Measurements from ENCODE around the gene PRKAG2. TPM values are rescaled to one million over a fixed set of nuclear protein-coding genes. Genes with fewer than 3 reads are reported as not detected.
A peak's percentile ranks its signal among the peaks of the same experiment; 100 is the strongest.
"Not testable (repeated sequence)": the region's sequence is repeated elsewhere in the genome, so short reads cannot be mapped to it uniquely, and the experiment has no call there.

PRKAG2 gene
- total RNA-seq, 1 donor from 2014 or later = 14.2 TPM

- DNase-seq = no peak
These were observed 290.2 kb downstream of the PRKAG2 start for GRCh38 chr7:151586531-151587260.

DNA sequence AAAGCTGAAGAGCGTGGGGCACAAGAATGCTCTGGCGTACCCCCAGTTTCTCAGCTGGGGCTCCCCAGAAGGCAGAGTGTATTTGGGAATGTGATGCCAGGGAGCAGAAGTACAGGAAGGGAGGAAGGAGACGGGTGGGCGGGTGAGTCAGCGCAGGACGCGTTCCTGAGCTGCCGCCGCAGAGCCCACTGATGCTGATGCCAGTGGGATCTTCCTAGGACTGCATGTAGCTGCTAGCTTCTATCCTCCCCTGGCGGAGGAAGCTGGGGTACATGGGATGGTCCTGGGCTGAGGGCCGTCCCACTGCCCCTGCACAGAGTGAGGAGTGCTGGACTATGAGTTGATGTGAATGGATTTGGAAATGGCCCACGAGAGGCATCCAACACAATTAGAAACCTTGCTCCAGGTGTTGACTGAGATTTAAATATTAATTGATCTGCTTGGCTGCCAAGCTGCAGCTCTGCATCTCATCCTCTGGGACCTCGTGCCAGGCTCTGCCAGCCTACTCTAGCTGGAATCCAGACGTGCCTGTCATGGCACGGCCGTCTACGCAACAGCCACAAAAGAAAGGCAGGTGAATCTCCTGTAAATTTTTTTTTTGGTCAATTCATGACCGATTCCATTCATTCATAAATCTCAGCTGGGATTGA, 291.0 kb downstream of the PRKAG2 start:
- no peak for DNase-seq

DNA sequence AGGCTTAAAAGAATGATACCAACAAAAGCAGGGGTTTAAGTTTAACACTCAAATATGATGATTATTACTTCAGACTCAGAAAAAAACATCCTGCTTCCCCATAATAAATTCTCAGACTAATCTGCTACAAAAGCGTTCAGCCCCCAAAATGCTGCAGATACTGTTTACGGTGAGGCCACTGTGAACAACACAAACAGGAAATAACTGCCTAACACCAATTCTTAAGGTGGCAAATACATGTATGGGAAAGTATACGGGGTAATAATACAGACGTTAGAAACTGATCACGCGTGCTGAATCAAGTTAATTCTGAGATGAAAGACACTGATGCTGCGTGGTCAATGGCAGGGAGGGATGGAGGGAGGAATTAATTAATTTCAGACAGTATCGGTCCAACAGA, 295.2 kb downstream of the PRKAG2 start:
- no peak for DNase-seq

- no peak for DNase-seq
These were observed 297.3 kb downstream of the PRKAG2 start for GRCh38 chr7:151579644-151580043.

DNA sequence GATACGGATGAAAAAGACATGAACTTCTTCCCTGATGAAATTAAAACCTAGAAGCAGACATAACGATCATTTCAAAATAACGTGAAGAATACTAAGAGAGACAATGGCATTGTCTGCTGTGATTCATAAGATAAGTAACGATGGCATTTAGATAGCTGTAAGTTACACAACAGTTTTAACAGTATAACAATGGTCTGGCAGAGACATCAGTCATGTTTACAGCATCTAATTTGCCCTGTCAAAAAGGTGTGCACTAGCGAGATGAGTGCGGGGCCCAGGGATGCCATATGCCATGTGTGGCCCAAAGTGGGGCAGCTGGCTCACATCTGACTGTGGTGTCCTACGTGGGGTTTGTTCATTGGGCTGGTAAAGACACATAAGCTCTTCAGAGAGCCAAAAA, 301.5 kb downstream of the PRKAG2 start:
- no peak for DNase-seq

DNA sequence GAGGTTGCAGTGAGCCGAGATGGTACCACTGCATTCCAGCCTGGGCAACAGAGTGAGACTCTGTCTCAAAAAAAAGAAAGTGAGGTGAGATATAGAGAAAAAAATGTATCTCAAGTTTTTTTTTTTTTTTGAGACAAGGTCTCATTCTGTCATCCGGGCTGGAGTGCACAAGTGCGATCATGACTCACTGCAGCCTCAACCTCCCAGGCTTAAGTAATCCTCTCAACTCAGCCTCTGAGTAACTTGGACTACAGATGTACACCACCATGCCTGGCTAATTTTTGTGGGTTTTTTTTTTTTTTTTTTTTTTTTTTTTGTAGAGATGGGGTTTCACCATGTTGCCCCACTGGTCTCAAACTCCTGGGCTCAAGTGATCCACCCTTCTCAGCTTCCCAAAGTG, 303.9 kb downstream of the PRKAG2 start:
- not testable (repeated sequence) for DNase-seq

DNA sequence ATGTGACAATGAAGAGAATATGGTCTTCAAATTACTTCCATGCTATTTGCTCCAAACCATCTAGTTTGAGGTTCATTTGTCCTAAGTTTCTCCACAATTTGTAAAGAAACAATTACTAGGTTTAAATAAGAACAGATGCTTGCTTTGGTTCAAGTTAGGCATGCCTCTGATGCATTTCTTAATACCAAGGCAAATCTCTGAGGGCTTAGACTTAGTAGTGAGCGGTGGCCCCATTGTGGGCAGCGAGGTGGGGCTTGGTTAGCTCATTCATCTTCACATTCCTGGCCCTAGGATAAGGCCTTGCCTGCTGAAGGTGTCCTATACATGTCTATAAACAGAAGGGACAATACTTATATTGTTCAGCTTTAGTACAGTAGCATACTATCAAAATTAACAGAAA, 304.8 kb downstream of the PRKAG2 start:
- no peak for DNase-seq

GRCh38 chr7:151571471-151571870, 305.4 kb downstream of the PRKAG2 start:
- DNase-seq = no peak

- peak; percentile 35 for DNase-seq
These were observed 306.5 kb downstream of the PRKAG2 start for GRCh38 chr7:151570366-151570915.

DNA sequence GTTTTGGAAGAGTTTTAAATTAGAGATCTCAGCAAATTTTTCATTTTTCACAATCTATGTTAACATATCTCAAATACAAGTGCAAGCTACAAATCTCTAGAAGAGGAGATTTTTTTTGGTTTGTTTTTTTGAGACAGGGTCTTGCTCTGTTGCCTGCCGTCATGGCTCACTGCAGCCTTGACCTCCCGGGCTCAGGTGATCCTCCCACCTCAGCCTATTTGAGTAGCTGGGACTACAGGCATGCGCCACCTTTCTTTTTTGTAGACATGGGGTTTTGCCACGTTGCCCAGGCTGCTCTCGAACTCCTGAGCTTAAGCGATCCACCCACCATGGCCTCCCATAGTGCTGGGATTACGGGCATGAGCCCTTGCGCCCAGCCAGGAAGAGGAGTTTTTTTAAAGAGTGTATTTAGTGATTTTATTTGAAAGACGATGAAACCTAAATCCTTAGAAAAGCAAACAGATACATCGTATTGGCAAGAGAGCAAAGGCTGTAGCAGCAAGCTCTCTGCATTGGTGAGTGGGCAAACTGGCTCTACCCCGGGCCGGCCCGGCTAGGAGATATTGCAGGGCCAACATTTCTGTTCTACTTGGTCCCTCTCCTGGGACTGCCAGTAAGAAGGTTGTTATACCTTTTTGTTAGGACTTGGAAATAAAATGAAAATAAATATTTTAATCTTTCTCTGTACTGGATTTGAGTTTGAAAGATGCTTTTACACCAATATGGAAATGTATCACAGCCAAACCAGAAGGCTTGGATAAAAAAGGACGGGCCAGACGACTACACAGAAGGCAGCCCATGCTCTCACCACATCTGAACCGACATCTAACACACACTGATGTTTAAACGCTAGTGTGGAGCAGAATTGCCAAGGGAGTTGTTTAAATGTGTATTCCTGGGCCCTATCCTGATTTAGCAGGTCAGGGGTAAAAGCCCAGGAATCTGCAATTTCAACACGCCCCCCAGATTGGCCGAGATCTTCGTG, 307.7 kb downstream of the PRKAG2 start:
- no peak for DNase-seq

- DNase-seq = no peak
These were observed 310.0 kb downstream of the PRKAG2 start for GRCh38 chr7:151566897-151567320.

GRCh38 chr7:151565541-151565940, 311.4 kb downstream of the PRKAG2 start:
- no peak for DNase-seq

DNA sequence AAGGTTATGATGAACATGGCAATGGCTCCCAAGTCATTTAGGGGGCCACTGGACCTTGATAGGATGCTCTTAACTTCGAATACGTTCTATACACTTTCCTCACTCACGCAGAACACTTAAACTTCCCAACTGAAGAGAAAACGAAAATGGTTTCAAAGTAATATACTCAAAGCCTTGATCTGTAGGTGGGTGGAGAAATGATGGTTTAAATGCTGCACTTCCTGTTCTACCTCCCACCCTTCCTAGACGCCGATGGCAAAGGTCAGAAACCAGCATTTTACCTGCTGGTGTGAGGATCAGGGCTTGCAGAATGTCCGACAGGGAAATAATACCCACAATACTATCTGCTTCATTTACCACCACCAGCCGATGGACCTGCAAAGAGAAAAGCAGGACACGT, 316.7 kb downstream of the PRKAG2 start:
- no peak for DNase-seq

GRCh38 chr7:151559557-151560183, 317.2 kb downstream of the PRKAG2 start:
- DNase-seq = no peak

GRCh38 chr7:151558575-151558974, 318.3 kb downstream of the PRKAG2 start:
- DNase-seq = peak; percentile 27

DNA sequence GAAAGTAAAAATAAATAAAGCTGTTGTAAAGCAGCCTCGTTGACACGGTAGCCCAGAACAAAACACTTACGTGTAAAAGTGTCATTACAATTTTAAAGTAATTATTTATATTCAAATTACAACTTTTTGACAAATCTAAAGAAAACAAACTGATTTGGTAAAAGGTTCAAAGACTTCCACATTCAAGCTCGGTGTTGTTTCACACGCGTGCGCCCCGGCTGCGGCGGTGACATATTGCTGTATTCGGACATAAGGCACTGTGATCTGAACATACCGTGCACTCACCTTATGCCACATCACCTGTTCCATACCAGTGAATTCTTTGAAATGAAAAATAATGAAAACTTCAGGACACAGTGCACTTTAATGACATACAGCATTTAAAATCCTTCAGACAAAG, 320.3 kb downstream of the PRKAG2 start:
- no peak for DNase-seq

- DNase-seq = no peak
These were observed 323.6 kb downstream of the PRKAG2 start for GRCh38 chr7:151553356-151553755.

GRCh38 chr7:151552352-151553028, 324.4 kb downstream of the PRKAG2 start:
- DNase-seq = no peak

GRCh38 chr7:151551820-151552219, 325.1 kb downstream of the PRKAG2 start:
- no peak for DNase-seq

DNA sequence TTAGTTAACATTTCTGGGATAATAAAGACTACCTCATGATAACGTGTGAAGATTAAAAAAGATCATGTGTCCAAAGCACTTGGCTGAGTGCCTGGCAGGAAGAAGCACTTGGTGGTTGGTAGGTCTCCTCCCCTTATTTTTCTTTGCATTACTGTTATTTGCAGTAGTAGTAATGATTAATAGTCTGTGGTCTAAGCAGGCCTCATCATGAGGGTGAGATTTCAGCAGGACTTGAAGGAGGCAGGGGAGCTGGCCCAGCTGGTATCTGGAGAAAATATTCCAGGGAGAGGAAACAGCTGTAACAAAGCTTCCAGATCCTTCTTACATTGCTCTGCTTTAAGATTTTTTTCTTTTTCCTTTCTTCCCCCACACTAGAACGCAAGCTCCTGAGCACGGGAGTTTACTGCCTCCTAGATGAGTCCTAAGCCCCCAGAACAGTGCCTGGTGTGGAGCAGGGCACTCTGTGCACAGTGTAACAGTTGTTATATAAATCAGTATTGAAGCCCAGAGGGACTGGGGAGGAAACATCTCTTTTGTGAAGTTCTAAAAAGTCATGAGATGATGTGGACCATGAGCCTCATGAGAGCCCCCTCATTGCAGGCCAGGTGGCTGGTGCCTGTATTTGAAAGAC, 326.1 kb downstream of the PRKAG2 start:
- no peak for DNase-seq

DNA sequence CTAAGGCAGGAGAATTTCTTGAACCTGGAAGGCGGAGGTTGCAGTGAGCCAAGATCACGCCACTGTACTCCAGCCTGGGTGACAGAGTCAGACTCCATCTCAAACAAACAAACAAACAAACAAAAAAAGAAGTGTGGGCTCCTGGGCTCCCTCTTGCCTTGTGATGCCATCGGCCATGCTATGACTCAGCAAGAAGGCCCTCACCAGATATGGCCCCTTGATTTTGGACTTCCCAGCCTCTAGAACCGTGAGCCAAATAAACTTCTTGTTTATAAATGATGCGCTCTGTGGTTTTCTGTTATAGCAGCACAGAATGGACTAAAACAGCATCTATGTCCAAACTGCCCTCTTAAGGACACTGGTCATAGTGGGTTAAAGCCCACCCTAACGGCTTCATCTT, 327.3 kb downstream of the PRKAG2 start:
- DNase-seq = no peak
